GM10266 (cell line): ENCODE measurements around the gene PTOV1.

Source experiments
- DNase-seq: peaks from one replicate; pipeline ENCODE4 v3.0.0; 2012; ENCODE audit errors: extremely low spot score
- TF ChIP-seq, protein P1 (sequence below): IDR thresholded peaks from 2 replicates; pipeline ENCODE4 v1.5.1; 2012; ENCODE audit warnings: mild to moderate bottlenecking, low read depth; ENCODE audit not compliant: control insufficient read depth, insufficient read depth; ENCODE audit errors: missing control alignments

PTOV1 gene

DNA sequence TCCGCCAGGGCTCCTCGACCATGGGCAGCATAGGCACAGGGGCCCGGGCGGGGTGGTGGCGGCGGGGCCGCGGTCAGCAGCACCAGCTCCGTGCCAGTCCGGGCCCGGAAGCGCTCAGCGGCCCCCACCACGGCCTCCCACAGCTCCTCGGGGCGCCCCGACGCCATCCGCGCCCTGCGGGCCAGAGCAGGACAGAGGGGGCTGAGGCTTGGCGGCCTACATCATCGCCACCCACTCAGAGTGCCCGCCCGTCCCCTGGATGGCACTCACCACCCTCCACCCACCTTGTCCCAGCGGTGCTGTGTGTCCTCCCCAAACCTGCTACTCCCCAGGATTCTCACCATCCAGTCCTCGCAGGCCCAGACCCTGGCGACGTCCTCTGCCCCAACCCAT lies 22.2 kb downstream of the PTOV1 start:
- TF ChIP-seq, protein P1, sequence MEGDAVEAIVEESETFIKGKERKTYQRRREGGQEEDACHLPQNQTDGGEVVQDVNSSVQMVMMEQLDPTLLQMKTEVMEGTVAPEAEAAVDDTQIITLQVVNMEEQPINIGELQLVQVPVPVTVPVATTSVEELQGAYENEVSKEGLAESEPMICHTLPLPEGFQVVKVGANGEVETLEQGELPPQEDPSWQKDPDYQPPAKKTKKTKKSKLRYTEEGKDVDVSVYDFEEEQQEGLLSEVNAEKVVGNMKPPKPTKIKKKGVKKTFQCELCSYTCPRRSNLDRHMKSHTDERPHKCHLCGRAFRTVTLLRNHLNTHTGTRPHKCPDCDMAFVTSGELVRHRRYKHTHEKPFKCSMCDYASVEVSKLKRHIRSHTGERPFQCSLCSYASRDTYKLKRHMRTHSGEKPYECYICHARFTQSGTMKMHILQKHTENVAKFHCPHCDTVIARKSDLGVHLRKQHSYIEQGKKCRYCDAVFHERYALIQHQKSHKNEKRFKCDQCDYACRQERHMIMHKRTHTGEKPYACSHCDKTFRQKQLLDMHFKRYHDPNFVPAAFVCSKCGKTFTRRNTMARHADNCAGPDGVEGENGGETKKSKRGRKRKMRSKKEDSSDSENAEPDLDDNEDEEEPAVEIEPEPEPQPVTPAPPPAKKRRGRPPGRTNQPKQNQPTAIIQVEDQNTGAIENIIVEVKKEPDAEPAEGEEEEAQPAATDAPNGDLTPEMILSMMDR: no peak
- DNase-seq: no peak

DNA sequence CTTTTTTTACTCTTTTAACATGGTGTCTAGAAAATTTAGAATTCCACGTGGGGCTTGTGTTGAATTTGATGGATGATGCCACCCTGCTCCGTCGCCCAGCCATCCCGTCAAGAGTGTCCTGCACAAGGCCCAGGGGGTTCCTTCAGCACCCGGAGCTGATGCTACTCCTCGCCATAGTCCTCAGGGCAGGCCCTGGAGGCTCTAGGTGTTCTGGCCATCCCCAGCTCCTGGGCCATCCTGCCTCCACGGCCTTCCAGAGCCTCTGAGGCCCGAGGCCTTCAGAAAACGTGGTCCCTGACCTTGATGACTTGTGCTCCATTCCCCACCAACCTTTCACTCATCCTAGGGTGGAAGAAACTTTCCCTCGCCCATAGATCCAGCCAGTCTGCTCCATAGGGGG lies 22.9 kb downstream of the PTOV1 start:
- TF ChIP-seq, protein P1: no peak
- DNase-seq: no peak

DNA sequence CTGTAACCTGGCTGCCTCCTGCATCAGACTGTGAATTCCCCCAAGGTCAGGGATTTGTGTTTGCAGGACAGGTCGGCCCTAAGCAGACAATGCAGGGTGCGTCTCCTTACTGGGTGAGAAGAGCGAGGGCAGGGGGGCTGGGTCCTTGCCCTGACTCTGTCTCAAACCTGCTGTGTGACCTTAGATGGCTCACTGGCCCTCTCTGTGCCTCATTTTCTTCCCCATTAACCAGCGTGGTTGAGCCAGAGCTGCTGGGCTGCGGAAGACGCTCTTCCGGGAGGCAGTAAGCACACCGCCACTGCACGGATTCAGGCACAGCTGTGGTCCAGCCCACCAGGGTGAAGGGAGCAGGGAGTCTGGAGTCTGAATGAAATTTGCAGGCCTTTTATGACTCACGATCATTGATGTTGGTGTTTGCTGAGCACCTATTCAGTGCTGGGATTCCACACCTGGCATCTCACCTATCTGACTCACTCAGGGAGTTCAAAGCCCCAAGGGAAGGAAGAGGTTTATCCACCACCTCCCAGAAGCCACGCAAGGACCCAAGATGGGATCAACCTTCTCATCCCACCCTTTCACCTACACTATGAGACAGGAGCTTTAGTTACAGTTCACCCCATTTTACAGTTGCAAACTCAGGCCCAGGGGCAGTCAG lies 23.7 kb downstream of the PTOV1 start:
- TF ChIP-seq, protein P1: no peak
- DNase-seq: no peak

DNA sequence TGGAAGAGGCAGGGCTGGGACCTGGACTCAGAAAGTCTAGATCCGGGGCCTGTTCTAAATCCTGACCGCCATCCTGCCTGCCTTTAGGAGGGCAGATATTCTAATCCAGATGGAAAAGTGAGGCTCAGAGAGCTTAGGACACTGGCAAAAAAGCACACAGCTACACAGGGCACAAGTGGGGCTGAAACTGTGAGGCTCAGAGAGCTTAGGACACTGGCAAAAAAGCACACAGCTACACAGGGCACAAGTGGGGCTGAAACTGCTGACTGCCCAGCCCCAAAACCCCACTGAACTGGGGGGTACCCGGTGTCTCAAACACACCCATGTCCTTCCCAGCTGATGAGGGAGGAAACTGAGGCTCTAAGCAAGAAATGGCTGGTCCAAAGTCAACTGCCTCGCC lies 24.2 kb downstream of the PTOV1 start:
- DNase-seq: no peak
- TF ChIP-seq, protein P1: no peak

DNA sequence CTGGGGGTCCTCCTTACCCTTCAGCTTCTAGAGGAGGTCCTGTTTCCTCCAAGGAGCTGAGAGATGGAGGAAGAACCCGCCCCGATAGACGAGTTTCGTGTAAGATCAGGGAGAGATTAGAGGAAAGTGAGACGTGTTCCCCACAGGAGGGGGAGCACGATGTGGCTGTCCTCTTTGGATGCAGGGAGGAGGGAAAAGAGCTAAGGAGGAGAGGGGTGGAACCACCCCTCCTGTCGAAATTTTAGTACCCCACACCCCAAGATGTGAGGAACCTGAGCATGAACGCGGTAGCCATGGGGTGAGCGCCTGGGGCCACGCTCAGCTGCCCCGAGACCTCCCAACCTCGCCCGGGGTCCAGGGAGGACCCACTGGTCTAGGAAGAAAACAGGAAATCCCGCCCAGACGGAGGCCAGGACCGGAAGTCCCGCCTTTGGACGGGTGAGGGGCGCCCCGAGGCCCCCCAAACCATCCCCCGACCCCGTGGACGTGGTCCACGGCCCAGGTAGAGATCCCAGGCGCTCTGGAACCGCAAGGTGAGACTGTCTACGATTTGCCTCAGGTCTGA lies 25.0 kb downstream of the PTOV1 start:
- peak; percentile 72 for DNase-seq
- TF ChIP-seq, protein P1: no peak

DNA sequence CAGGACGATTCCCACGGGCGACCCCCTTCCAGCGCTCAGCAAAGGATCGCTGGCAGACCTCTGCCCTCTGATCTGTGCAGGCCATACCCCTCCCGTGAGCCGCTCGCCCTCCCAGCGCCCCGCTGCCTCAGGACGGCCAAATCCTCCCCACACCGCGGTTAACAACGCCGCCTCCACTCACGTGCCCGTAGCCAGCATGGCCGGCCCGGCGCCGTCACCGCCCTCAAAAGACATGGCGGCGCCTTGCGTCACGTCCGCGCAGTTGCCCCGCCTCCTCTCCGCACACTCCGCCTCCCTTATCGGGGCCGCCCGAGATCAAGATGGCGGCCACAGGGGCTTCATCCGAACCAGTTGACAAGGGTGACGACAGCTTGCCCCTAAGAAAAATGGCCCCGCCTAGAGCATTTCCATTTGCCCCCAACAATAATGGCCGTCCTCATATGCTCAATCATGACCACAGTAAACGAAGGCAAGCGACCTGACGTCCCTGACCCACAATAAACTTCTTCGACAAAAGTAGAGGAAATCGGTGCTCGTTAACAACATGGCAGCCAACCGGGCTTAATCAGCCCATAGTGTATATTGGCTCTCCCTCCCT lies 25.6 kb downstream of the PTOV1 start:
- DNase-seq: peak; percentile 91
- TF ChIP-seq, protein P1: no peak
